GM10266 (cell line): ENCODE data around the gene RNF217.
"Not testable (repeated sequence)": the region's sequence is repeated elsewhere in the genome, so short reads cannot be mapped to it uniquely, and the experiment has no call there.

Source experiments
- DNase-seq: peaks from one replicate; pipeline ENCODE4 v3.0.0; 2012; ENCODE audit errors: extremely low spot score
- TF ChIP-seq, protein P1 (sequence below): IDR thresholded peaks from 2 replicates; pipeline ENCODE4 v1.5.1; 2012; ENCODE audit warnings: mild to moderate bottlenecking, low read depth; ENCODE audit not compliant: control insufficient read depth, insufficient read depth; ENCODE audit errors: missing control alignments

RNF217 gene

DNA sequence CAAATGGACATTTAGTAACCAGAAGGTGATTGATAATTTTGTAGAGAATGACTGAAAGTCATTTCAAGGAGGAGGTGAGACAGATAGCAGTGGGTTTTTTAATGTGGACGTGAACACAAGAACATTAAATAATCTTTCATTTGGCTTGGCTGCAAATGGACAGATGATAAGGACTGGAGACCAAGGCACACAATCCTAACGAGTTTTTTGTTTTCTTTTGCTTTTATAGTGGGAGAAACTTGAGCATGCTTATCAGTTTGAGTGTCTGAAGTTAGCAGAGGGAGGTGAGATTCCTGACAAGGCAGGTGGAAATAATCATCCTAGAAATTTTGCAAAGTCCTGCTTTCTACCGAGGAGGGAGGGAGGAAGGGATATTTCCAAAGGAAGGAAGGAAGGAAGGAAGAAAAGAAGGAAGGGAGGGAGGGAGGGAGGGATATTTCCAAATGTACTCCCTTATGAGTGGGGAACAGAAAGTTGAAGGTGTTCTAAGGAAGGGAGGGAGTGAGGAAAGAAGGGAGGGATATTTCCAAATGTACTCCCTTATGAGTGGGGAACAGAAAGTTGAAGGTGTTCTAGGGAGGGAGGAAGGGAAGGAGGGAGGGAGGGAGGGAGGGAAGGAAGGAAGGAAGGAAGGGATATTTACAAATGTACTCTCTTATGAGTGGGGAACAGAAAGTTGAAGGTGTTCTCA lies 63.1 kb downstream of the RNF217 start:
- no peak for DNase-seq

DNA sequence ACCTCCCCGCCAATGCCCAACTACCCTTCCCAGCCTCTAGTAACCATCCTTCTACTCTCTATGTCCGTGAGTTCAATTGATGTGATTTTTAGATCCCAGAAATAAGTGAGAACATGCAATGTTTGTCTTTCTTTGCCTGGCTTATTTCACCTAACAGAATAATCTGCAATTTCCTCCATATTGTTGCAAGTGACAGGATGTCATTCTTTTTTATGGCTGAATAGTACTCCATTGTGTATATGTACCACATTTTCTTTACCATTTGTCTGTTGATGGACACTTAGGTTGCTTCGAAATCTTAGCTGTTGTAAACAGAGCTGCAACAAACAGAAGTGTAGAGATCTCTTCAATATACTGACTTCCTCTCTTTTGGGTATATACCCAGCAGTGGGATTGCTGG lies 65.0 kb downstream of the RNF217 start:
- DNase-seq: no peak
- TF ChIP-seq, protein P1, sequence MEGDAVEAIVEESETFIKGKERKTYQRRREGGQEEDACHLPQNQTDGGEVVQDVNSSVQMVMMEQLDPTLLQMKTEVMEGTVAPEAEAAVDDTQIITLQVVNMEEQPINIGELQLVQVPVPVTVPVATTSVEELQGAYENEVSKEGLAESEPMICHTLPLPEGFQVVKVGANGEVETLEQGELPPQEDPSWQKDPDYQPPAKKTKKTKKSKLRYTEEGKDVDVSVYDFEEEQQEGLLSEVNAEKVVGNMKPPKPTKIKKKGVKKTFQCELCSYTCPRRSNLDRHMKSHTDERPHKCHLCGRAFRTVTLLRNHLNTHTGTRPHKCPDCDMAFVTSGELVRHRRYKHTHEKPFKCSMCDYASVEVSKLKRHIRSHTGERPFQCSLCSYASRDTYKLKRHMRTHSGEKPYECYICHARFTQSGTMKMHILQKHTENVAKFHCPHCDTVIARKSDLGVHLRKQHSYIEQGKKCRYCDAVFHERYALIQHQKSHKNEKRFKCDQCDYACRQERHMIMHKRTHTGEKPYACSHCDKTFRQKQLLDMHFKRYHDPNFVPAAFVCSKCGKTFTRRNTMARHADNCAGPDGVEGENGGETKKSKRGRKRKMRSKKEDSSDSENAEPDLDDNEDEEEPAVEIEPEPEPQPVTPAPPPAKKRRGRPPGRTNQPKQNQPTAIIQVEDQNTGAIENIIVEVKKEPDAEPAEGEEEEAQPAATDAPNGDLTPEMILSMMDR: no peak

More for the DNA sequence above, 63.1 kb downstream of the RNF217 start:
- TF ChIP-seq, protein P1: no peak

DNA sequence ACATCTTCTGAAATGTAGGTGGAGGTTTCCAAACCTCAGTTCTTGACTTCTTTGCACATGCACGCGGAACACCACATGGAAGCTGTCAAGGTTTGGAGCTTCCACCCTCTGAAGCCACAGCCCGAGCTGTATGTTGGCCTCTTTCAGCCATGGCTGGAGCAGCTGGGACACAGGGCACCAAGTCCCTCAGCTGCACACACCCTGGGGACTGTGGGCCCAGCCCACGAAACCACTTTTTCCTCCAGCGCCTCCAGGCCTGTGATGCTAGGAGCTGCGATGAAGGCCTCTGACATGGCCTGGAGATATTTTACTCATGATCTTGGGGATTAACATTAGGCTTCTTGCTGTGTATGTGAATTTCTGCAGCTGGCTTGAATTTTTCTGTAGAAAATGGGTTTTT lies 68.7 kb downstream of the RNF217 start:
- TF ChIP-seq, protein P1: no peak
- no peak for DNase-seq

DNA sequence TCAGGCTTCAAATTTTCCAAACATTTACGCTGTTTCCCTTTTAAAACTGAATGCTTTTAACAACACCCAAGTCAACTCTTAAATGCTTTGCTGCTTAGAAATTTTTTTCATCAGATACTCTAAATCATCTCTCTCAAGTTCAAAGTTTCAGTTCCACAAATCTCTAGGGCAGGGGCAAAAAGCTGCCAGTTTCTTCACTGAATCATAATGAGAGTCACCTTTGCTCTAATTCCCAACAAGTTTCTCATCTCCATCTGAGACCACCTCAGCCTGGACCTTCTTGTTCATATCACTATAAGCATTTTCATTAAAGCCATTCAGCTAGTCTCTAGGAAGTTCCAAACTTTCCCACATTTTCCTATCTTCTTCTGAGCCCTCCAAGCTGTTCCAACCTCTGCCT lies 69.1 kb downstream of the RNF217 start:
- no peak for DNase-seq
- TF ChIP-seq, protein P1: no peak

DNA sequence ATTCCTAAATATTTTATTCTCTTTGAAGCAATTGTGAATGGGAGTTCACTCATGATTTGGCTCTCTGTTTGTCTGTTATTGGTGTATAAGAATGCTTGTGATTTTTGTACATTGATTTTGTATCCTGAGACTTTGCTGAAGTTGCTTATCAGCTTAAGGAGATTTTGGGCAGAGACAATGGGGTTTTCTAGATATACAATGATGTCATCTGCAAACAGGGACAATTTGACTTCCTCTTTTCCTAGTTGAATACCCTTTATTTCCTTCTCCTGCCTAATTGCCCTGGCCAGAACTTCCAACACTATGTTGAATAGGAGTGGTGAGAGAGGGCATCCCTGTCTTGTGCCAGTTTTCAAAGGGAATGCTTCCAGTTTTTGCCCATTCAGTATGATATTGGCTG lies 72.7 kb downstream of the RNF217 start:
- DNase-seq: not testable (repeated sequence)

DNA sequence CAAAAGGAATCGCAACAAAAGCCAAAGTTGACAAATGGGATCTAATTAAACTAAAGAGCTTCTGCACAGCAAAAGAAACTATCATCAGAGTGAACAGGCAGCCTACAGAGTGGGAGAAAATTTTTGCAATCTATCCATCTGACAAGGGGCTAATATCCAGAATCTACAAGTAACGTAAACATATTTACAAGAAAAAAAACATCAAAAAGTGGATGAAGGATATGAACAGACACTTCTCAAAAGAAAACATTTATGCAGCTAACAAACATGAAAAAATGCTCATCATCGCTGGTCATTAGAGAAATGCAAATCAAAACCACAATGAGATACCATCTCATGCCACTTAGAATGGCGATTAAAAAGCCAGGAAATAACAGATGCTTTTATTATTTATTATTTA lies 74.2 kb downstream of the RNF217 start:
- DNase-seq: not testable (repeated sequence)

DNA sequence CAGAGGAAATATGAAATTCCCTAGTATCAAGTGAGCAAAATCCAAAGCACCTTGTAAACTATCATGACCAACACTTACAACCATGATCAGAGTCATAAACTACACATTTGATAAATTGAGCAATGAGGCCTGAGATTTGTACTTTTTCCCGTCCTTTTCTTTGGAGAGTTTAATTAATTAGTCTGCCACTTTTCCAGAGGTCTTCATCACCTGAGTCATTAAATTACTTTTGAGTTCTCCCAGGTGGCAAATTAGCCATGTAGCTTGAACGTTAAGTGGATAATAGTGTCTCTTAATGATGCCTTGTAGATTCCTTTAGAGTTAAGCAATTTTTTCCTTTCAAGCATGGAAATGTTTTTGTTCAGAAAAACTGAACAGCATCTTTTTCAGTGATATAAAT lies 75.6 kb downstream of the RNF217 start:
- DNase-seq: no peak
- TF ChIP-seq, protein P1: no peak

DNA sequence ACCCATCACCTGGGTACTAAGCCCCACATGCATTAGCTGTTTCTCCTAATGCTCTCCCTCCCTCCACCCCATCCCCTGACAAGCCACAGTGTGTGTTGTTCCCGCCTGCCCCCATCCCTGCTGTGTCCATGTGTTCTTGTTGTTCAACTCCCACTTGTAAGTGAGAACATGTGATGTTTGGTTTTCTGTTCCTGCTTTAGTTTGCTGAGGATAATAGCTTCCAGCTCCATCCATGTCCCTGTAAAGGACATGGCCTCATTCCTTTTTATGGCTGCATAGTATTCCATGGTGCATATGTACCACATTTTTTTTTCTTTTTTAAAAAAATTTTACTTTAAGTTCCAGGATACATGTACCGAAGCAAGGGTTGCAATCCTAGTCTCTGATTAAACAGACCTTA lies 76.7 kb downstream of the RNF217 start:
- TF ChIP-seq, protein P1: no peak

More for the DNA sequence above, 76.7 kb downstream of the RNF217 start:
- DNase-seq: no peak
